Duodenal mucosa (tissue), 2 donors: ENCODE results near the gene FAM171A2.
"Not testable (repeated sequence)": the region's sequence is repeated elsewhere in the genome, so short reads cannot be mapped to it uniquely, and the experiment has no call there.

Experiments used
- H3K27ac ChIP-seq: one replicate; pipeline ENCODE4 v1.7.0; 2013; ENCODE audit warnings: low read depth, low read length
- H3K27me3 ChIP-seq, 2 donors: one replicate each; pipeline ENCODE4 v1.7.0; 2013; ENCODE audit warnings: low read length in 2 of 2, control low read depth in 1 of 2; ENCODE audit not compliant: insufficient read depth in 2 of 2, control insufficient read depth in 1 of 2
- H3K36me3 ChIP-seq, 2 donors: one replicate each; pipeline ENCODE4 v1.7.0; 2013; ENCODE audit warnings: low read length in 2 of 2, control low read depth in 1 of 2; ENCODE audit not compliant: insufficient read depth in 2 of 2, control insufficient read depth in 1 of 2
- H3K4me1 ChIP-seq, 2 donors: one replicate each; pipeline ENCODE4 v1.7.0; 2013; ENCODE audit warnings: low read length in 2 of 2, control low read depth in 1 of 2; ENCODE audit not compliant: insufficient read depth in 2 of 2, control insufficient read depth in 1 of 2
- H3K4me3 ChIP-seq, 2 donors: one replicate each; pipeline ENCODE4 v1.7.0; 2013; ENCODE audit warnings: low read length in 2 of 2, low read depth in 1 of 2
- H3K9ac ChIP-seq, 2 donors: one replicate each; pipeline ENCODE4 v1.7.0; 2013; ENCODE audit warnings: low read length in 2 of 2, low read depth in 1 of 2
- H3K9me3 ChIP-seq, 2 donors: one replicate each; pipeline ENCODE4 v1.7.0; 2013; ENCODE audit warnings: low read length in 2 of 2, control low read depth in 1 of 2; ENCODE audit not compliant: control insufficient read depth in 1 of 2

Gene FAM171A2

DNA sequence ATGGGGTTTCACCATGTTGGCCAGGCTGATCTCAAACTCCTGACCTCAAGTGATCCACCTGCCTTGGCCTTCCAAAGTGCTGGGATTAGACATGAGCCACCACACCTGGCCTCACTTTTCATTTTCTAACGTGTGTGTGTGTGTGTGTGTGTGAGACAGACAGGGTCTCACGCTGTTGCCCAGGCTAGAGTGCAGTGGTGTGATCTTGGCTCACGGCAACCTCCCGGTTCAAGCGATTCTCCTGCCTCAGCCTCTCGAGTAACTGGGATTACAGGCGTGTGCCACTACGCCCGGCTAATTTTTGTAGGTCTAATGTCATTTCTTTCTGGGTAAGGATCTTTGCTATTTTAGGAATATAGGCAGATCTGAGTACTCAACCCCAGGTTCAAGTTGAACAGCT, 30.5 kb upstream of the FAM171A2 start:
- not testable (repeated sequence) for H3K9me3 ChIP-seq, H3K27ac ChIP-seq, H3K4me1 ChIP-seq, H3K4me3 ChIP-seq, H3K9ac ChIP-seq, H3K27me3 ChIP-seq
- peaks cover 17 to 22% of the 10 kb centered on the region in 2 donors for H3K36me3 ChIP-seq

DNA sequence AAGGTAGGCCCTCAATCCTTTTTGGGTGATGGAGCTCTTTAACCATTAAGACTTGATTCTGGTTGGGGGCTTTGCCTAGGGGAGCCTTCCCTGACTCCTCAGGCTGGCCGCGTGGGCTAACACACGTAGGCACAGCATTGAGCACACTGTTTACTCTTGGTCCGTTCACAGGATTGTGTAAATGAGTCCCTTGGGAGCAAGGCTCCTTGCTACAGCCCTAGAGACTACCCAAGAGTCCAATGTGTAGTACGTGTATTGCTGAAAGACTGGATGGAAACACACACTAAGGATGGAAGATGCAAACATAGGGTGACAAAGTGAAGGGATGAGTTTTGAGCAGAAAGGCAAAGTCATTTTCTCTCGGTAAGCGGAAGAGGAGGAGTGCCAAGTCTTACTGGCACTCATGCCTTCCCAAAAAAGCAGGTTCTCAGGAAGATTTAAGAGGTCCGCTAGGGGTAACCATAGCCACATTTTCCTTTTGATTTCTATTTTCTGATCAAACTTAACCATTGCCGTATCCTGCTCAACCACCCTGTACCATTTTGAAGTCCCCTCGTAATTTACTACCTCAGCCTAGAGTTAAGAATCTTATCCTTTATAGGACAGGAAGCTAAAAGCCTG, 26.7 kb upstream of the FAM171A2 start:
- no peak overlapping the region for H3K9ac ChIP-seq
- no peaks in the 10 kb centered on the region for H3K36me3 ChIP-seq
- no peak overlapping the region for H3K4me3 ChIP-seq
- H3K4me1 ChIP-seq = peaks cover 8 to 16% of the 10 kb centered on the region in 2 donors
- H3K27me3 ChIP-seq = peaks cover 0 to 9% of the 10 kb centered on the region in 2 donors
- H3K27ac ChIP-seq = no peak overlapping the region
- no peaks in the 10 kb centered on the region for H3K9me3 ChIP-seq

DNA sequence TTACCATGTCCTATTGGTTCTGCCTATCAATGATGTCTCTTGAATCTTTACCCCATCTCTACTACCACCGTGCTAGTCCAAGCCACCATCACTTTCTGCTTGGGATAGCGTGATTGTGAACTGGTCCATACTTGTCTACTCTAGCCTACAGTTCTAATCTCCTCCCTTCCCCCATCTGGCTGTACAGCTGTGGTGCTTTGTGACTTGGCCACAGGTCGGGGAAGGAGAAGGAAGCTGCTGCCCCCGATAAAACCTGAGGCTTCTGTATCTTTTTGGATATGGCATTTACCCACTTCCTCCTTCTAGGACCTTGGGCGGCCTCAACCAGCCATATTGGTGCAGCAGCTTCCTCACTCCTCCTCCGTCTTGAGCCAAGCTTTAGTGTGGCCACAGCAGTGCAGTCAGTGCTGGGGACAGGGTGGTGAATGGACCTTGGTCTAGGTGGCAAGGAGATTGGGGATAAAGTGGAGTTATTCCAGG, 26.1 kb upstream of the FAM171A2 start:
- no peaks in the 10 kb centered on the region for H3K9me3 ChIP-seq
- no peak overlapping the region for H3K4me3 ChIP-seq
- H3K27me3 ChIP-seq = peaks cover 3 to 13% of the 10 kb centered on the region in 2 donors
- H3K36me3 ChIP-seq = no peaks in the 10 kb centered on the region
- H3K27ac ChIP-seq = no peak overlapping the region
- peaks cover 11 to 19% of the 10 kb centered on the region in 2 donors for H3K4me1 ChIP-seq
- H3K9ac ChIP-seq = no peak overlapping the region

DNA sequence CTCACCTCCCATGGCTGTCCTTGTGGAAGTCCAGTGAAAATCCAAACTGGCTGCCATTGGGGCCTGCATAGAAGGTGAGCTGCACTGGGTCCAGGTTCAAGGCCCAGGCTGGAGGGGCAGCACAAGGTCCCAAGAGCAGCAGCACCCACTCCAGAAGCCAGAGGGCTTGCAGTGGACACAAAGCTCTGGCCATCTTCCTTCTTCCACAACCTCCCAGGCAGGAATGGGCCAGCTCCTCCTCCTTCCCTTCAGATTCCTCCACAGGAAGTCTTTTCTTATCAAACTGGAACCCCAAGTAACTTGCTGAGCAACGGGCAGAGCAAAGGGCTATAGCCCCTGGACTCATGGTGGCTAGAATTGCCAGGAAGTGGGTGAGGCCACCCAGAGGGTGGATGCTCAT, 25.6 kb upstream of the FAM171A2 start, which contains the start of gene ITGA2B:
TSS of gene ITGA2B (minus strand) at position 369 of the 400 bp plus-strand sequence. CDS start at position 193, 176 bp downstream.
- Histone ChIP-seq H3K9ac (no peak within 1 kb of the TSS), H3K27me3 (peaks cover 8 to 18% of the 10 kb centered on the region in 2 donors), H3K9me3 (no peaks in the 10 kb centered on the region), H3K27ac (no peak within 1 kb of the TSS), H3K4me1 (peaks cover 14 to 21% of the 10 kb centered on the region in 2 donors), H3K36me3 (no peaks in the 10 kb centered on the region), H3K4me3 (no peak within 1 kb of the TSS)

- no peak overlapping the region for H3K9ac ChIP-seq
- H3K27me3 ChIP-seq = peaks cover 10 to 21% of the 10 kb centered on the region in 2 donors
Measured at GRCh38 chr17:44387804-44388203, 24.2 kb upstream of the FAM171A2 start.

DNA sequence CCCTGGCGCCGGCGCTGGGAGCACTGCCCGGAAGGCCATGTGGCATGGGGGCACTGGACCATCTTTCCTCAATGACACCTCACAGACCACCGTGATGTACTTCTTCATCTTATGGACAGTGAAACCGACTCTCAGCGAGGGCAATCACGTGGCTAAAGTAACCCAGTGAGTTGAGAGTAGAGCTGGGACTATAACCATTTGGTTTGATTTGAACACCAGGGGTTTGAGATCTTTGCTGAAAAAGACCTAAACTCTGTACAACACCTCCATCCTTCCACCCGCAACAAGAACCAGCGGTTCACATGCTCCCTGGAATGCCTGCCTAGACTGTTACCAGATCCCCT, 22.5 kb upstream of the FAM171A2 start:
- no peaks in the 10 kb centered on the region for H3K36me3 ChIP-seq
- H3K27me3 ChIP-seq = peaks cover 14 to 28% of the 10 kb centered on the region in 2 donors
- H3K4me1 ChIP-seq = peaks cover 14 to 21% of the 10 kb centered on the region in 2 donors
- H3K4me3 ChIP-seq = no peak overlapping the region
- H3K9me3 ChIP-seq = no peaks in the 10 kb centered on the region
- no peak overlapping the region for H3K27ac ChIP-seq
- peak overlapping the region in 1 of 2 donors; percentile 59 for H3K9ac ChIP-seq

More at GRCh38 chr17:44387804-44388203, 24.2 kb upstream of the FAM171A2 start:
- Histone ChIP-seq H3K9me3 (no peaks in the 10 kb centered on the region), H3K36me3 (no peaks in the 10 kb centered on the region), H3K27ac (no peak overlapping the region), H3K4me3 (no peak overlapping the region), H3K4me1 (peaks cover 14 to 21% of the 10 kb centered on the region in 2 donors)

DNA sequence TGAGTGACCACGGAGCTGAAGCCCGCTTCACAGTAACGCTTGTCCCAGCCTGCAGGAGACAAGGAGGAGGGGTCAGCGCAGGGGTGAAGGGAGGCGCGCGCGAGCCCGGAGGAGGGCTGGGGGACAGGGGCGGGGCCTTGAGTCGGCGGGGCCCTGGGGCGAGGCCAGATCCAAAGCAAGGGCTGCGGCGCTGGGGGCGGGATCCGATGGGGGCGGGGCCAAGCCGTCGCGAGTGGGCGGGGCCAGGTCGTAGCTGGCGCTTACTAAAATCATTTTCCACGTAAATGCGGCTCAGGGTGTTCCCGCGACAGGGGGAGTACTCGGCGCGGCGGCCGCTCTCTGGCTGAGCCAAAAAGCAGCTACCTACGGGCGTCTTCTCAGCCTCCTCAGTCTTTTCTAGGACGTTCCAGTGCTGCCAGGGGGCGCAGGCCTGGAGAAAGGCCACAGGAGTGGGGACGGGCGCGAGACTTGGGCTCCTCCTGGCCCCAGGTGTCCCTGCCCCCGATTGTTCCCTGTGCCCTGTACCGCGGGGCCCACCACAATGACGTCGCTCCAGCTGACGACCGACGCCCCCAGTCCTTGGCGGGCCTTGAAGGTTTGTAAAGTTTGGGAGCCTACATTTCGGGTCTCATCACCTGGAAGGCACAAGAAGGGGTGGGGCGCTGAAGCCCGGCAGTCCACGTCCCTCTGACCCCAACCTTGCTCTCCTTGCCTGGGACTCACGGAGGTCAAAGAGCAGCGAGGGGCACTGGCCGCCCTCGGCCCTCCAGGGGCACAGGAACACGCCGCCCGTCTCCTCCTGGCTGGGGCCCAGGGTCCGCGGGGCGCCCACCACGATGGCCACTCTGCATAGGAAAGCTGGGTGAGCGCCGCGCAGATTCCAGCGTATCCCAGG, 21.9 kb upstream of the FAM171A2 start:
- H3K27me3 ChIP-seq = peaks cover 14 to 28% of the 10 kb centered on the region in 2 donors
- H3K9ac ChIP-seq = peak overlapping the region; percentile 44 to 59
- peak overlapping the region; percentile 63 to 71 for H3K4me3 ChIP-seq
- peaks cover 14 to 21% of the 10 kb centered on the region in 2 donors for H3K4me1 ChIP-seq
- H3K9me3 ChIP-seq = no peaks in the 10 kb centered on the region
- no peak overlapping the region for H3K27ac ChIP-seq
- no peaks in the 10 kb centered on the region for H3K36me3 ChIP-seq

- Histone ChIP-seq H3K9ac (peak overlapping the region in 1 of 2 donors; percentile 59), H3K4me1 (peaks cover 14 to 21% of the 10 kb centered on the region in 2 donors)
Measured at GRCh38 chr17:44384823-44385286, 21.2 kb upstream of the FAM171A2 start.

DNA sequence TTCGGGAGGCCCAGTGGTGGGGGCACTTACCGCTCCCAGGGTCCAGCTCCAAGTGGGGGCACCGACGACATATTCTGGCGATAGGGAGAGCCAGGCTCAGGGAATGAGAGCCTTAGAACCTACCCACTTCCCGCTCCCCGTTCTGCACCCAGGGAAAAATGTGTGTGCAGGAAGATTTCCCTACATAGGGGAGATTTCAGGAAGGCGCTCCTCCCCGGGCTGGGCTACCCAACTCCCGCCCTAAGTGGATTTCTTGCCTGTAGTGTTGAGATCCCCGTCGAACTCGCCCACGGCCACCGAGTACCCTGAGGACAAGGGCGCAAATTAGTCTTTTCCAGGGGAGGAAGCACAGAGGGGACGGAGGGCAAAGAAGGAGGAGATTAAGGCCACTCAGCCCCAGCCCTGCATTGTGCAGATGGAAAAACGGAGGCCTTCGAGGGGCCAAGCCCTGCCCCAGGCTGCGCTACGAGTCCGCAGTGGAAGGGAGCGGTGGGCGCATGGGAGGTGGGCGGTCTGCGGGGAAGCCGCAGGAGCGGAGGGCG, 20.7 kb upstream of the FAM171A2 start:
- H3K4me3 ChIP-seq = no peak overlapping the region
- peaks cover 14 to 28% of the 10 kb centered on the region in 2 donors for H3K27me3 ChIP-seq
- H3K27ac ChIP-seq = no peak overlapping the region
- H3K9ac ChIP-seq = no peak overlapping the region
- no peaks in the 10 kb centered on the region for H3K36me3 ChIP-seq
- H3K4me1 ChIP-seq = peaks cover 14 to 18% of the 10 kb centered on the region in 2 donors
- no peaks in the 10 kb centered on the region for H3K9me3 ChIP-seq

More at GRCh38 chr17:44384823-44385286, 21.2 kb upstream of the FAM171A2 start:
- Histone ChIP-seq H3K9me3 (no peaks in the 10 kb centered on the region), H3K36me3 (no peaks in the 10 kb centered on the region), H3K27me3 (peaks cover 14 to 28% of the 10 kb centered on the region in 2 donors), H3K4me3 (peak overlapping the region; percentile 63 to 71), H3K27ac (no peak overlapping the region)
